HK-2 (cell line): ENCODE measurements around the gene PHC3.

Experiments
- DNase-seq: peaks from one replicate; pipeline ENCODE4 v3.0.0-alpha.2; 2018; ENCODE audit not compliant: unreplicated experiment

The PHC3 gene

DNA sequence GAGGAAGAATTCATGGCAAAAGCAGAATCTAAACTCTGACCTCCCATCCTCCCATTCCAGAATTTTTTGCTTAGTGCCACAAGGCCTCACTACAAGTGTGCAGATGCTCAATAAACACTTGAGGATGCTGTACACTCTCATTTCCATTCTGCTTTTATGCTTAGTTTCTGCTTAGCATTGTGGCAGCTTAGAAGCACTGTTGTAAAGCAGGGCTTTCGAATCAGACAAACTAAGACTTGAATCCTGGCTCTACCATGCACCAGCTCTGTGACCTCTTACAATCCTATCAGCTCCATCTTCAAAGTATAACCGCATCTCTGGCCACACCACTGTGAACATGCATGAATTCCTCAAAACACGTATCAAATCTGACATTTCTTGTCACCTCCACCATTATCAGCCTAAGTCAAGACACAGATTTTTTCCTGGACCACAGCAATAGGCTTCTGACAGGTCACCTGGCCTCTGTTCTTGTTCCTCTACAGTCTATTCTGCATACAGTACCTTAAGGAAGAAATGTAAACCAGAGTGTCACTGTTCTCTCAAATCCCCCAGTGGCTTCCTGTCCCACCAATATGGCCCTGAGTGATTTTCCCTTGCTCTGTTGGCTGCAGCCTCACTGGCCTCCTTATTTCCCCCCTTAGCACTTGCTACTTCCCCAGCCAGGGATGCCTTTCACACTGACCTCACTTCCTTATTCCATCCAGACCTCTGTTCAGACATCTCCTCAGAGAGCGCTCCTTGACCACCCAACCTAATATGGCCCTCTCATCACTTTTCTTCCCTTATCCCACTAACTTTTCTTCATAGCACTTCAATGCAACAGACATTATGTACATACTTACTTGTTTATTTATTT, 8.1 kb upstream of the PHC3 start:
- DNase-seq = no peak

DNA sequence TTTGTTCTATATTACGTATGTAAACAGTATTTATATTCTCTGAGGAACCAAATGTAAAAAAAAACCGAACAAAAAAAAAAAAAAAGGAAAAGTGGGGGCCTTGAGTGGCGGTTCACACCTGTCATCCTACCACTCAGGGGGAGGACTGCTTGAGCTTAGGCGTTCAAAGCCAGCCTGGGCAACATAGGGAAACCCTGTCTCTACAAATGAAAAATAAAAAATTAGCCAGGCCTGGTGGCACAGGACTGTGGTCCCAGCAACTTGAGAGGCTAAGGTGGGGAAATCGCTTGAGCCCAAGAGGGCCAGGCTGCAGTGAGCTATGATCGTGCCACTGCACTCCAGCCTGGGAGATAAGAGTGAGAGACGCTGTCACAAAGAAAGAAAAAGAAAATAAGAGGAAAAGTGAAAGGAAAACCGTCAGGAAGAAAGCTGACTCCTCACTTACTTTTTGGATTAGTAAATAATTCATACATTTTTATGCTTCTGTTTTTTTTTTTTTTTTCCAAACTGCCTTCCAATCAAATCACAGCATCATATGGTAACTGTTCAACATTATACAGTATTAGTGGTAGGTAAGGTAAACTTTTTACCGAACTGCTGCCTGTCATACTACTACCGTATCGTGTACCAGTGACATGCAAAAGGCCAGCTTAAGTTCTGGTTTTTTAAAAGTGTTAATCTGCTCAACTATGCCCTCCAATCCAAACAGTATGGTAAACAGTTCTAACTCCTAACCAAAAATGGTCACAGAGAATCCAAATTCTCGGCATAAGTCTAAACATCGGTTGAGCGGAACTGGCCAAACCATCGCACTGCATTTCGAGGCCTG, 1.2 kb downstream of the PHC3 start:
- no peak for DNase-seq

DNA sequence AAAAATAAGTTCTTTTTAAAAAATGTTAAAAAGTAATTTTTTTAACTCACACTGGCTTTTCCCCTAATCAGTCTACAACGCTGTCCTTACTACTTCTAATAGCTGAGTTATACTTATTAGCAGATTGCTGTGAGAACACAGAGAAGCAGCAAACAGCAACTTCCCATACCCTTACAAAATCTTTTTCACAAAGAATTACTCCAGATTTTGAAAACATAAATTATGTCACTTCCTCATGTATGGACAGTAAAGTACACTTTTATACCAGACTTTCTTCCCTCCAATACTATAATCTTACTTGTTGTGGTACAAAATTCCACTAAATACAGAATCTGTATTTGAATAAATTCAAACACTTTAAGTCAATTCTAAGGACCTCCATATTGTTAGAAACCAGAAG, 2.1 kb downstream of the PHC3 start:
- DNase-seq = no peak

DNA sequence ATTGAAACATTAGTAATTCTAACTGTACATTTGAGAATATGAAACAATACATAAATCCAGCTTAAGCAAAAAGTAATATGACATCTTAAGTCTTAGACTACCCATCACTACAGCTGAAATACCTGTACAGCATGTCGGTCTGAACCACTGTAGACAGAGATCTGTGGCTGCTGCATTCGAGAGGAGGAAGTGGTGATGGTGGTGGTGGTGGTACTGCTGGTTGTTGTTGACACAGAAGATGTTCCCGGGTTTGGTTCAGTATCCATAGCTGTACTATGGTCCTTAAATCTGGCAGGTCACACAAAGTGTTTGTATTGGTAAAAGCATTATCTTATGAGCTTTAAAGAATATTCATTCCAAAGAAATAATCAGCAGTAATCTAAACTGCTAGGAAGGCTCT, 2.9 kb downstream of the PHC3 start:
- DNase-seq = no peak

DNA sequence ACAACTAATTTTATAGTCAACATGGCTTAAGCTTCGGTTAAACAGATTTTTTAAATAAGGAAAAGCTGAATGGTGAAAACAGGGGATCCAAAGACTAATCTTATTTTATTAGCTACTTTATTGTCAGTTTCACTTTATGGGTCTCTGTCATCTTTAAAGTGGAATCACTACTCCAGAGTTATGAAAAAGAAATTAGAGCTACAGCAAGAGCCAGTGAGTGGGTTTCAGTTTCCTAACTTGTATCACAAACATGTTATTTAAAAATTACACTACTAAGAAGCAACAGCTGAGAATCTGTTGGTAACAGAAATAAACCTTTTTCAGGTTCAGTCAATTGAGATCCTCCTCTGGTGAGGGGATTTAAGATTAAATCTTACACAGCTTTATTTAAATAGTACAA, 10.0 kb downstream of the PHC3 start:
- no peak for DNase-seq

DNA sequence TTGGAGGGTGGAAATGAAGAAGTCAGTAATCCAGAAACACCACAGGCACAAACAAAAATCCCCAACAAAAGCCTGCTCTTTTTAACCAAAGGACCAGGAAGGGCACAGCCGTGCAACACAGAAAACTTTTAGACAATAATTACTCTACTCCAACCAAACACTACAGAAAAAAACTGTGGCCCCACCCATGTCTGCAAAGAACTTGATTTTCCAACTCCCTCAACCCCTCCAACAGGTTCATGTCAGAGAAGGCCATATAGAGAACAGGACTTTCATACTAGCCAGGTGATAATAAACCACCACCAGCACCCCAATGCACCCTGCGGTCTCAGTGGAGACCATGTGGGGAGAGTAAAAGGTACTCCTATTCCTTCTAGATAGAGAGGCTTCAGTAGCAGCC, 16.8 kb downstream of the PHC3 start:
- DNase-seq = no peak

DNA sequence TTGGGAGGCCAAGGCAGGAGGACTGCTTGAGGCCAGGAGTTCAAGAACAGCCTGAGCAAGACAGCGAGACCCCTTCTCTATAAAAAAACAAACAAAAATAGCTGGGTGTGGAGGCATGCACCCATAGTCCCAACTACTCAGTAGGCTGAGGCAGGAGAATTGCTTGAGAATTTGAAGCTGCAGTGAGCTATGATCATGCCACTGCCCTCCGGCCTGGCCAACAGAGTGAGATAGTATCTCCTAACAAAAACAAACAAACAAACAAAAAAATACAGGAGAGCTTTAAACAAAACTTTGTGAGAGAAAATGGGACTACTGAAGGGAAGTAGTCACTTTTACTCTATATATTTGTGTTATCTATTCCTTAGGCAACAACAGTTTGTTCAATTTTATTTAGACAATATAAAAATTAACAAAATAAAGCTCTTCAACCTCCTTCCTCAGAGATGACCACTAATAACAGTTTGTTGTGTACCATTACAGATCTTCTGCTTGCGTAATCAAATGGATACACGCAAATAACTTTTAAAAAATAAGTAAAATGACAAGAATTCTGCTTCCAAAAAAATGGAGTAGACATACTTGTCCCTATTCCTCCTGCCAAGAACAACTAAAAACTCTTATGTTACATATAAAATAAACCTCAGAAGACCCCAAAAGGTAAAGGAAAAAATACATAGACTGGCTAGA, 17.4 kb downstream of the PHC3 start:
- no peak for DNase-seq

DNA sequence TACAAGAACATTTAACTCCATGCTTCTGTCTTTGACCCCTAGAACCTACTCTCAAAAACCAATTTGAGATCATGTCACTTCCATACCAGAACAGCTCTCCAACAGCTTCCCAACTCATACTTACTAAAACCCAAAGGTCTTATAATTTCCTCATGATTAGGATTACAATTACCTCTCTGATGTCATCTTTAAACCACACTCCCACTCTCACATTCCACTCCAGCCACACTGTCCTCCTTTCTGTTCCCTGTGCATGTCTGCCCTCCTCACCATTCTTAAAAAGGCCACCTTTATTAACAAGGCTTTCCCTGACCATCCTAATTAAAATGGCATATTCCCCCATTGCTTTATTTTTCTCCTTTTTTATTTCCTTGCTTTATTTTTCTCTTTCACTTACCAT, 18.9 kb downstream of the PHC3 start:
- DNase-seq = no peak

DNA sequence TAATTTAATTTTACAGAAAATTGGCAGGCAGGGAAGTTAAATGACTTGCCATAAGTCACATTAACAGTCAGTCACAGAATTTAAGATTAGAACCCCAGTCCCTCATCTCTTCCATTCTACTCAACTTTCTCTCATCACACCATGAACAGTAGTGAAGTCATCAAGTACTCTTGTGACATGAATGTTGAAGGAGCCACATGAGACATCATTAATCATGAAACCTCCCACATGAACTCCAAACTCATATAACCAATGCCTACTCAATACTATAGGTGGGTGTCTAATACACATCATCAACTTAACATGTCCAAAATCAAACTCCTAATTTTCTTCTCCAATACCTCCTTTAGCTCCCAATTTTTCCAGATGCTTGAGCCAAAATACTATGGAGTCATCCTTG, 19.5 kb downstream of the PHC3 start:
- no peak for DNase-seq

DNA sequence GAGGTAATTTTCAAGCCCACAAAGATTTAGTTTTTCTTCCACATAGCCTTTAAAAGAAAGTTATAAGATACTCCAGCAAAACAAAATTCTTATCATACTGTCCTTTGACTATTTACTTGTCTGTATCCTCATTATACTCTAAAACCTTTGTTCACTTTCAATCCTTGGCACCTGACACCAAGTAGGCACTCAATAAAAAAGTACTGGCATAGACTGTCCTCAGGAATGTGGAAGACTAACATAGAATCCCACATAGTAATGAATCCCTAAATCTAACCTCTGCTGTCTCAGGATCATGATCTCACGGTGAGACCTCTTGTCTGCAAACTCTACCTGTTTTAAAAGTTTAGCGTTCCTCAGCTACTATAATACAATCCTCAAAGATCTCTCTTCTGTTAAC, 21.6 kb downstream of the PHC3 start:
- DNase-seq = no peak

DNA sequence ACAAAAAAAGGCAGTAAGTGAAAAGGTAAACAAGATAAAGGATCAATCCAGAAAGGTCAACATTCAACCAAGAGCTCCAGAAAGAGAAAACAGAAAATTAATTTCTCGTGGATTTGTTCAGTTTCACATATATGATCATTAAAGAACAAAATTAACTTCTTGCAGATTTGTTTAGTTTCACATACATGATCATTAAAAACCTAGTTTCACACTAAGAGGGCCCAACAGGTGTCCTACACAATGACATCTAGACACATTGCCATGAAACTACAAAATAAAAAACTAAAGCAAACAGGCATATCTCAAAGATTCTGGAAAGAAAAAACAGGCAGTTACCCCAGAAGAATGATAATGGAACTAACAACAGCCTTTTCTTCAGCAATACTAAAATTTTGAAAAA, 22.1 kb downstream of the PHC3 start:
- DNase-seq = no peak

DNA sequence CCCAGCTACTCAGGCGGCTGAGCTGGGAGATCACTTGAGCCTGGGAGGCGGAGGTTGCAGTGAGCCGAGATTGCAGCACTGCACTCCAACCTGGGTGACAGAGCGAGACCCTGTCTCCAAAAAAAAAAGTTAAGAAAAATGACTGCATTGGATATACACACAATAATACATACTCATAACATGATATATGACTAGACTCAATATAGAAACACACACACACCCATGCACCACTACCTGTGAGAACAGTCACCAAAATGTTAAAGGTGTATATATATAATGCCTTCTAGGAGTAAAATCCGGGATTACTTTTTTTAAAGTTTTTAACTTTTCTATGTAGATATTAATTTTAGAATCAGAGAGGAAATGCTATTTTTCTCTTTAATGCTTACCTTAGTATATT, 25.9 kb downstream of the PHC3 start:
- no peak for DNase-seq

DNA sequence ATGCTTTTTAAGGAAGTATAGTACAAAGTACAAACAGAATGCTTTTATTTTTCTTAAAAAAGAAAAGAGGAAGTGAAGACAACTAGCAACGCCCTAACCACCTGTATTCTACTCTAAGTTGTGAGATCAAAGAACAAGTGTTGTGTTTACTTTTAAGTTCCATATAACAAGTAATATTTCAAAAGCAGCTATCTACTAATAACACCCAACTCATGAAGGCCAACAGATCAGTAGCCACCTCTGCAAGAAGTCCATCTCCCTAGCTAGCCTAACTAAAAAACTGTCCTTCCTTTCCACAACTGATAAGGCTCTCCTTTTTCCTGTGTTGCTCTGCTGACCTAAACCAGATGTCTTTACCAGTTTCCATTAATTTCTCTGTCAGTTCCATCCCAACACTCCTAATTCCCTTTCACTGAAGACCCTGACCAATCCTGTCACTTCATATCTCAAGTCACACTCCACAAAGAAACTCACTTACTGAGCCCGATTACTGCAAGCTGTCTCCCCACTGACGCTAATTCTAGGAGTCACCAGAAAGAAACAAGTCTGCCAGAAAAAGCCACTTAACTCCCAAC, 26.9 kb downstream of the PHC3 start:
- no peak for DNase-seq

DNA sequence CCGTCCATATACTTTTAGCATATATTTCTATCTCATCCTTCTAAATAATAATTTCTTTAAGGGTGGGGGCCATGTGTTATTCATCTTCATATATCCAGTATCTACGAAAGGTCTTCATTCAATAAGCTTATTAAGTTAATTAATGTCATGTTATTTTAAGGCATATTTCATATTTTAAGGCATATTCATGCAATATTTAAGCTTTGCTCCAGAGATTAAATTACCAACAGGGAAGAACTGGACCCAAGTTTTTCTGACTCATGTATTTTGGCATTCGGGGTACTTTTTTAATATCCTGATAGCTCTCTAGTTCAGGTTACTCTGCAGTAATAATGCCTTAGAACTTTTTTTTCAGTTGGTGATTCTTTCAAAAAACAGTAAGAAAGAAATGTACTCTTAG, 27.4 kb downstream of the PHC3 start:
- no peak for DNase-seq

DNA sequence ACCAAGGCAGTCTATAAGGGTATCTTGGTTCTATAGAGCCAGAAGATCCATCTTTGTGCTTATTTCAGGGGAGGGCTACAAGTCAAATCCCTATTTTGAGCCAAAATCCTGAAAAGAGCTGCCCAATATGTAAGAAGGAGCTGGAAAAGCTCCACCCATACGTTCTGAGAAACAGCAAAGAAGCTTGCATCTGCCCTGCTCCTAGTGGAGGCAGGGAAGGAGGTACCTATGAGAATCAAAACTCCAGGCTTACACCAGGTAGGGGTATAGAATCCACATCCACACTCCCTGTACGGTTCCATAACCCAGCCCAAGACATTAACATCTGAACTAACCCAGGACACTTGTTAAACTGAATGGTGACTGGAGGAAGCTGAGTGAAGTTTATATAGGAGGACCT, 30.0 kb downstream of the PHC3 start:
- no peak for DNase-seq

DNA sequence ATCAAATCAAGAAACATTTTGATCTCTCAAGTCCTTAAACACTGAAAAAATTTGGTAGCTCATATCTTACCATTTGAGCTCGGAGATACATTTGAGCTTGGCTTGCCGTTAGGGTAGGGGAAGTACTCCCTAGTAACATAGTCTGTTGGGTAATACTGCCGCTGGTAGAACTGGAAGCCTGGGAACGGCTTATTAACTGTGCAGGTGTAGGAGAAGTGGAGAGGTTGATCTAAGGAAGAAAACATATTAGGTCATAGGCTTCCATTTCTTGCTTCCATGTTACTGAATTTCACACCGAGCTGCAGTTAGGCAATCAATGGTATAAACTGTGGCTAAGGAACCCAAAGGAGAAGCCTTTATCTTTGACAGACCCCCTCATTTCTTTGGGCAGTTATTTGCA, 32.5 kb downstream of the PHC3 start:
- no peak for DNase-seq

DNA sequence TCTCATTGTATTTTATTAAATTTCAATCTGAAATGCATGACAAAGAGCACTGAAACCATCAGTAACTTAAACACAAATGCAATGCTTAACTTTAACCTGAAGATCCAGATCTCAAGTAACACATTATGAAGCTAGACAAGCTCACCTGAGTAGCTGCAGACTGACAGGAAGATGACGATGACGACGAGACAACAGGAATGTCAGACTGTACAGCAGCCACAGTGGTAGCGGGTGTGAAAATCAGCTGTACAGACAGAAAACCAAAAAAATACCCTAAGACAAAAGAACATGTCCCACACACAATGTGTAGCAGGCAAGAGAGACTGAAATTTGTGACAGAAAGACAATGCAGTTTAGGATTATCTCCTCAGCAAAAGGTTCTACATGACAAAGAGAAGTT, 36.3 kb downstream of the PHC3 start:
- DNase-seq = no peak

DNA sequence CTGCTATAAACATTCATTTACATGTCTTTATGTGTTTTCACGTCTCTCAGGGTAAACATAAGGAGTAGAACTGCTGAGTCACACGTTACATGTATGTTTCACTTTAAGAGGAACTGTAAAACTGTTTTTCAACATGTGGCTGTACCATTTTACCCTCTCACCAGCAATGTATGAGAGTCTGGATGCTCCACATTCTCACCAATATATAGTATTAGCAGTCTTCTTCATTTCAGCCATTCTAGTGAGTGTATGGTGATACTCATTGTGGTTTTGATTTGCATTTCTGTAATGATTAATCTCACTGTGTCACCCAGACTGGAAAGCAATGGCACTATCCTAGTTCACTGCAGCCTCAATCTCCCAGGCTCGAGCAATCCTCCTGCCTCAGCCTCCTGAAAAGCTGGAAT, 37.1 kb downstream of the PHC3 start:
- DNase-seq = no peak

DNA sequence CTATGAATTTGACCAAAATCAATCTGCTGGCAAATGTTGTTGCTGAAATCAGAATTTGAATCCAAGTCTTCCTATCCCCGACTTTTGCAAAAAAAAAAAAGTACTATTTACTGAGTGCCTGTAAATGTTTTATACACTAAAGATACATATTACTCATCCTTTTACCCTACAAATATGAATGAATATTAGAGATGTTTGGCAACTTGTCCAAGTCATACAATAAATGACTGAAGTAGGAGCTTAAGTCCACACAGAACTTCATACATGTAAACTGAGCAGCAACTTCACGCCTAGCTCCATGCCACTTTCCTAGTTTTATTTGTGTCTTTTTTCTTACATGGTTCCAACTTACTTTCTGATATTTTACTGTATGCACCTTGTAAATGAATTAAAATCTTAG, 39.2 kb downstream of the PHC3 start:
- no peak for DNase-seq

DNA sequence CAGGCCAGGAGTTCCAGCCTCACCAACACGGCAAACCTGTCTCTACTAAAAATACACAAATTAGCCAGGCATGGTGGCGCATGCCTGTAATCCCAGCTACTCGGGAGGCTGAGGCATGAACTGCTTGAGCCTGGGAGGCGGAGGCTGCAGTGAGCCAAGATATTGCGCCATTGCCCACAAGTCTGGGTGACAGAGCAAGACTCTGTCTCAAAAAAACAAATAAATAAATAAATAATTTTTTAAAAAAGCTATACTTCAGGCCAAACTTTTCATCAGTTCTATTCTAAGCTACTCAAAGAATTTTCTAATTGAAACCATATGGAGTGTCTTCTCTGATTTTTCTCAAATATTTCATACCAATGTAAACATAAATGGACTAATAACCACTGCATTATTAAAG, 43.5 kb downstream of the PHC3 start:
- DNase-seq = no peak

DNA sequence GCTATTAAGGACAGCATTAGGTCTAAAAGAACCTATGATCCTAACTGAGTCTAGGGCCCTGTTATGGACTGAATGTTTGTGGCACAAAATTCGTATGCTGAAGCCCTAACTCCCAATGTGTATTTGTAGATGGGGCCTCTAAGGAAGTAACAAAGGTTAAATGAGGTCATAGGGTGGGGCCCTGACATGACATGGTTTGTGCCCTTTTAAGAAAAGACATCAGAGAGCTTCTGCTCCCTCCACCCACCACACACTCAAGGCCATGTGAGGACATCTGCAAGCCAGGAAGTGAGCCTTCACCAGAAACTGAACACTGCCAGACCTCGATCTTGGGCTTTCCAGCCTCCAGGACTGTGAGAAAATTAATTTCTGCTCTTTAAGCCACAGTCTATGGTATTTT, 49.2 kb downstream of the PHC3 start:
- DNase-seq = no peak

DNA sequence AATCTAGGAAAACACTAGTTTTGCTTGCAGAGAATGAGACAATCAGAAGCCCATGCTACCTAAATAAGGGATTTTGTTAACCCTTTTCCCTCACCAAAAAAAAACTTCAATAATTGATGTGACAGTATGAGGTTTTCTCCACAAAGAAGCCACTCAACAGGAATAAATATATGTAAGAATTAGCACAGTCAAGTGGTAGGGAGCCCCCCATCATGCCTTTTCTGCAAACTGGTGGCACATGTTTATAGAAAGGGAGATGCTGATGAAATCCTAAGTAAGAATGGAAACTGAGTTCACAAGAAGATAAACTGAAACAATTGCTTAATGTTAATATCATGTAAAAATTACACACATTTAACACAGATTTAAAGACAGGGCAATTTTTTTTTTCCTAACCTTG, 51.0 kb downstream of the PHC3 start:
- no peak for DNase-seq
